GM18511 (cell line): ENCODE results near the gene GNB5.

Source experiments
- ATAC-seq: cut with Tn5 transposase; IDR thresholded peaks from one replicate; pipeline ENCODE4 v1.9.1; 2021; ENCODE audit warnings: mild to moderate bottlenecking, moderate library complexity; ENCODE audit not compliant: unreplicated experiment

The GNB5 gene

GRCh38 chr15:52146776-52147175 is 44.4 kb downstream of the GNB5 start:
- no peak for ATAC-seq

DNA sequence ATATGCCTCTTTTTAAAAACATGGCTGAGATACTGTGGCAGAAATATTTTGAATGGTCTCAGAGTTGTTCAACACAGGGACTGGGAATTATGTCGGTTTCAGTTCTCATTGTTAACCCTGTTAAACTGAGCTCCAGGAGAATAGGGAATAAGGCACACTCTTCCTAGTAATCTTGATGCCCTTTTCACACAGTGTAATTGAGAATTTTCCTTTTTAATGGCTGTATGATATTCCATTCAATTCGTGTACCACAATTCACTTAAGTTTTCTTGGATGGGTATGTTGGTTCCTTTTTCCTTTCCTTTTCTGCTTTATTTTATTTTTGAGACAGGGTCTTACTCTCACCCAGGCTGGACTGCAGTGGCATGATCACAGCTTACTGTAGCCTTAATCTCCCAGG is 44.9 kb downstream of the GNB5 start:
- ATAC-seq: no peak

- no peak for ATAC-seq
These were observed 46.5 kb downstream of the GNB5 start for GRCh38 chr15:52144656-52145178.

GRCh38 chr15:52143873-52144272 is 47.3 kb downstream of the GNB5 start:
- no peak for ATAC-seq

- no peak for ATAC-seq
These were observed 50.5 kb downstream of the GNB5 start for GRCh38 chr15:52140646-52141045.

DNA sequence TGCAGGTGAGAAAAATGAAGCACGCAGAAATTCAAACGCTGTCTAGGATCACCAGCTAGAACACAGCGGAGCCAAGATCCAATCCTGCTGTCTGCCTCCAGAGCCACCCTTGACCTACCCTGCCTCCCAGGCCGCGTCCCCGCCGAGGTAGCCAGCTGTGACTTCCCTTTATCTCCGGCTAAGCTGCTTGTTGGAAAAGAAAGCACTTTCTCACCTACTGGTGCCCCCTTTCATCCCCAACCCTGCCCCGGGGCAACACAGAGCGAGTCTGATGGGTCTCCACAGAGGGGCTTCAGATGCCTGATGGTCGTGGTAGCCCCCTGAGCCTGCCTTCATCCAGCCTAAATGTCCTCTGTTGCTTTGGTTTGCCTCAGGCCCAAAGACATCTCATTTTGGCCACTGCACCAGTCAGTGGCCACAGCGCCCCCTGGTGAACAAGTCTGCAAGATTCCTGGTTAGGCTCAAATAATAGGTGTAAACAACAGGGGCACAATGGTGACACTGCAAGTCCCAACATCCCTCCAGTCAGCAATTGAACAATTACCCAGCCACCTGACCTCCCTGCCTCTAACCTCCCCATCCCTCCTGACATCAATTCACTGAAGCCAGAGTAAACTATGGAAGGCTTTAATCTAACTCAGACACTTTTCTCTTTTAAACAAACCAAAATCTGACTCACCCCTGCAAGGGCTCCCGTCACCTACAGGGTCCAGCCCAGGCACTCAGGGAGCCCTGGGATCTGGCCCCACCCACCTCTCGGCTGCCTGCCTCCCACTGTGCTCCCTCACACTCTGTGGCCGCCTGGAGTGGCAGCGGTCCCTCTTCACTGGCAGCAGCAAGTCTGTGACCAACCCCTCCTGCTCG is 51.4 kb downstream of the GNB5 start:
- ATAC-seq: peak; percentile 86

DNA sequence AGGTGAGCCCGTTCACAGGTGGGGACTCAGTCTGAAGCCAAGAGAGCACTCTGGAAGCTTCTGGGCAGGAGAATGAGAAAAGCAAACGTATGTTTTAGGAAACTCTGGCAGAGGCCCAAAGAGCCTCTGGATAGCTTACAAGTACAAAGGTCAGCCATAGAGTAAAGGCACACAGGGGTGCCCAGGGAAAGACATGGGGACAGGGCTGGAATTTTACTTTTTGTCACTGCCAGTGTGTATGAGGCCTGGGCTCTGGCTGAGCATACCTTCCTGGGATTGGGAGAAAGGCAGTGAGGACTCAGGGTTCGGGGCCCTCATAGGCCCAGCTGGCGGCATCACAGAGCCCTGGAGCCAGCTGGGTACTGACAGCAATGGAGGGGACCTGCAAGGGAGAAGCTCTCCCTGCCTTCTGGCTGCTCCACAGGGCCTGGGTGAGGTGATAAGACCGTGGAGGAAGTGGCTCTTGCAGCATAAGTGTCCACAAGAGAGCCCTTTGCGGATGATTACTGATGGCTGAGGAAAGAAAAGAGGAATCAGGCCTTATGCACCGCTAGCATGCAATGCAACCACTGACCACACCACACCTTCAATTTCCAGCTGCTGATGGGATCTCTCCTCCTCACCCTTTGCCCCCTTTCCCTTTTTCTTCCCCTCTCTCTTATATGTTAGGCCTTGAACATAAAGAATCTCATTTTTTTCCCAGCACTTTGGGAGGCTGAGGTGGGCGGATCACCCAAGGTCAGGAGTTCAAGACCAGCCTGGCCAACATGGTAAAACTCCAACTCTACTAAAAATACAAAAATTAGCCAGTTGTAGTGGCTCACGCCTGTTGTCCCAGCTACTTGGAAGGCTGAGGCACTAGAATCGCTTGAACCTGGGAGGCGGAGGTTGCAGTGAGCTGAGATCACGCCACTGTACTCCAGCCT is 53.5 kb downstream of the GNB5 start:
- no peak for ATAC-seq

DNA sequence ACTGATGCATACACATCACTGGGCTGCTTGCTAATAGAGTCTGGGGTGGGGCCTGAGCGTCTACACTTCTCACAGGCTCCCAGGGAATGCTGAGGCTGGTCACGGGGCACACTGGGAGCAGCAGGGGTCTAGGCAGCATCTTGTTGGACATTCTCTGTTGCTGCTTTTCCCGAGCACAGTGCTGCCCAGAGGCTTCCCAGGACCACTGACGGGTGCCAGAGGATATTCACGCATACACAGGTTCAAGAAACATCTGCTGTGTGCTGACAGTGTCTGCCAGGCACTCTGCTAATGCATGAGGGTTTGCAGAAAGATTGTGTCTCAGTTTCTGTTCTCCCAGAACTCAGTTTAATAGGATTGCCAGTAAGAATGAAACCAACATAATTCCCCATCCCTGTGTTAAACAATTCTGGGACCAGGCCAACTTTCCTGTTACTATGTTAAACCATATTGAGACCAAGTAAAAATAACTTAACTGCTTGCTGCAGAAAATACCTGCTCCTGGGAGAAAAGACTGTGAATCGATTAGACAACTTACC is 54.7 kb downstream of the GNB5 start:
- ATAC-seq: no peak

GRCh38 chr15:52134502-52135144 is 56.6 kb downstream of the GNB5 start:
- ATAC-seq: no peak

DNA sequence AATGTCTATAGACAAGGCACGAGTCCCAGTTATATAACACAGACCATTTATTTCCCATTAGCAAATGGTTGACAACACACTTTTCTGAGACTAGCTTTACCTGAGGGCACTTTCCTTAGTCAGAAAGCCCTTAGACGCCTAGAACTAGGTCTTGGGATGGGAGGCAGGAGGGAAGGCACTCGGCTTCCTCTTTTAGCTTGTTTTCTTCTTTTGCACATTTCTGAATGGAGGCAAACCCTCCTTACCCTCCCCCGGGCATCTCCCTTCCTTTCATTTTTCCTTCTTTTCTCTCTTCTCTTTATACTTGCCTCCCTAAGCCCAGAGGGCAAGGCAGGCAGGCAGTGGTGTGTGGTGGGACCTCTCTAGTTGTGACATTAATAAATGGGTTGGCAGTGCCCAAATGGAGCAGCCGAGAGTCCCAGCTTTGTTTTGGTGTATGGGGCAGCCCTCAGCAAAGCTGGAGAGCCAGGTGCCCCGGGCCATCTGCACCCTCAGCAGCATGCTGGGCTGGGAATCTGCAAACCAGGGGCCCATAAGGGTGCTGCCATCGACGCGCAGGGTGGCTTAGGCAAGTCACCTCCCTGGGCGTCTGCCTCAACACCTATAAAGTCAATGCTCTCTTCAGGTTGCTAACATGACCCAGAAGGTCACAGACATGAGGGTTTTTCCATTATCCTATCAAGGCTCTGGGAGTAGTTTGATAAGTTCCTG is 57.5 kb downstream of the GNB5 start:
- ATAC-seq: no peak

DNA sequence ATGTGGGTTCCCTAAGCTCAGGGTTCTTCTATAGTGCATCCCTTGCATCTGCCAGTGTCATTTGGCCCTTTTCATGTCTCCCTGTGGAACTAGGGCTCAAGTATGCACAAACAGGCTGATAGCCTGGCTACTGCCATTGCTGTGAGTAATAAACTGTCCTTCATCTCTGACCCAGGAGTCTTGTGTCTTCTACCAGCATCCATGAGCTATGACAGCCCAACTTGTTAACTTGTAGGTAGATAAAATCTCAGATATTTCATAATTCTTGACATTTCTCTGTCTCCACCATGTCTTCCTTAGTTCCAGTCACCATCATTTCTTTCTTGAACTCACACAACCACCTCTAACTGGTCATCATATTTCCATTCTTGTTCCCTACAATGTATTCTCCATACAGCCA is 59.1 kb downstream of the GNB5 start:
- no peak for ATAC-seq

GRCh38 chr15:52128568-52128967 is 62.6 kb downstream of the GNB5 start:
- no peak for ATAC-seq

DNA sequence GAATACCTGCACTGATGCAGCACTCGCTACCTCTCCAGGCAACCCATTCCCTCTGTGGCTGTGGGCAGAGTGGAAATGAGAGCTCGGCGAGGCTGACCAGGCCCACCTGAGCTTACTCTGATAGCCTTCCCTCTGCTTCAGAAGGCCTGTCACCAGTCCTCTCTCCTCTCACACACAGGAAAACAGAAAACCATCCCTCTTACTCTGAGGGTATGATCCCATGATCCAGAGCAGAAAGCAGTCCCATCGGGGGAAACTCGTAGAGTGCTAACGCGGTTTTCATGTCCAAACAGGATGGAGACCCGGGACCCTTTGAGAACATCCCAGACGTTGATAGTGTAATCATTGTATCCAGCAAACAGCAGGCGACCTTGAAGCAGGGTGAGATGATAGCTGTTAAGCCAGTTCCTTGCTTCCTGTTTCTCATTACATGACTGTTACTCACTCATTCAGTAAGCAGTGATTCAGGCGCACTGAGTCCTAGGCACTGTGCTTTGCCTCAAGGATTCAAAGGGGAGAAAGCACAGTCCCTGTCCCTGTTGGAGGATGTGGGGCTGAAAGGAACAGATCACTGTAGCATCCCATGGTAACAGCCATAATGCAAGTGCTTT is 66.8 kb downstream of the GNB5 start:
- ATAC-seq: no peak

GRCh38 chr15:52121896-52122295 is 69.3 kb downstream of the GNB5 start:
- ATAC-seq: no peak

- no peak for ATAC-seq
These were observed 70.2 kb downstream of the GNB5 start for GRCh38 chr15:52121006-52121405.

- no peak for ATAC-seq
These were observed 70.7 kb downstream of the GNB5 start for GRCh38 chr15:52120488-52120887.

GRCh38 chr15:52118969-52119749 is 72.0 kb downstream of the GNB5 start:
- ATAC-seq: no peak

- no peak for ATAC-seq
These were observed 73.6 kb downstream of the GNB5 start for GRCh38 chr15:52117549-52117948.
